Activated CD8-positive, alpha-beta memory T cell treated with anti-CD3 and anti-CD28 coated beads, Interleukin-2, amount 50 U/mL, for 1 hour (primary cell): ENCODE results near the gene LDLRAP1.

Experiments
- DNase-seq: peaks from one replicate; pipeline ENCODE4 v3.0.0-alpha.2; 2020; ENCODE audit errors: extremely low read depth

Gene LDLRAP1

GRCh38 chr1:25562101-25562927 is 18.9 kb downstream of the LDLRAP1 start:
- DNase-seq, result peak; percentile 91

GRCh38 chr1:25562928-25563283 is 19.5 kb downstream of the LDLRAP1 start:
- no peak for DNase-seq

GRCh38 chr1:25563330-25564215 is 20.2 kb downstream of the LDLRAP1 start:
- DNase-seq, result no peak

DNA sequence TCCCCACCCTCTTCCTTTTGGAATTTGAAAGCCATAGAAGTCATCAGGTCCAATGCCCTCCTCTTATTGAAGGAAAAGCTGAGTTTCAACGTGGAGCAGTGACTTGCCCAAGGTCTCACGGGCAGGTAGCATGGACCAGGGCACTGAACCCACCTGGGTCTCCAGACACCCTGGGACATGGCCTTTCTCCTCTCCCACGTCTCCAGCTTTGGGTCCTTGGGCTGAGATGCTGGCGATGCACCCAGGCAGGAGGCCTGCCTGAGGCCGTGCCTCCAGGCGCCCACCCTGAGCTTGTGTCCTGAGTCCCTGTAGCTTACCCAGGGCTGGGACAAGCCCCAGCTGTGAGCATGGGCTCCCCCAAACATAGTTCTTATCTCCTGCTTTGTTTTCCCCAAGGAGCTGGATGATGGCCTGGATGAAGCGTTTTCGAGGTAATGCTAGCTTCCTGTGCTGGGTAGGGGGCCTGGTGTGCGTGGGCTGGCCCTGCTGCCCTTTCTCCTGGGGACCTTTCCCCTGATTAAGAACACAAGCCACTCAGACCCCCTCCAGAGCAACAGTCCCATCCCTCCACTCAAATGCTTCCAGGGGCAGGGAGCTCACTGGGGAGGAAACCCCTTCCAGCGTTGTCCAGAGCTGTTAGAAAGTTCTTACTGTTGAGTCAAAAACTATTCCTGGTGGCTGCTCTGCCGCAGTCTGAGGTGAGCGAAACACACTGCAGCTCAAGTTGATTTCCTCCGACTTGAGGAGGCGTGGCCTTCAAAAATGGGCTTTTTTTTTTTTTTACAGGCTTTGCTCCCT is 21.6 kb downstream of the LDLRAP1 start:
- no peak for DNase-seq

DNA sequence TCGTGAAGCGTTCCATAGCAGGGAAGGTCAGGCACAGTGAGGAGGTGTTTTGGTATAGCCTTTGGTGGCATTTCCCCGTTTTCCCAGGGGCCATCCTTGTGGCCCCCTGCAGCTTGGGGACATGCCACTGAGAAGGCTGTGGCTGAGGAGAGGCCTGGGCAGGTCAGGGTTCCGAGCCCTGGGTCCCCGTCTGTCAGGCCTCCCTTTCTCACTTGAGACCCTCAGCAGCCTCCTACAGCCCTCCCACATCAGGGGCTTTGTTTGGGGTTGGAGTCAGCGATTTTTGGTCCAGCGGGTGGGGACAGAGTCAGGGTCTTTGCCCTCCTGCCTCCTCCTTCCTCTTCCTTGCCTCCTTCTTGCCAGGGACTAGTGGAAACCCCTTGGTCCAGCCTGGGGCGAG is 22.2 kb downstream of the LDLRAP1 start:
- no peak for DNase-seq

DNA sequence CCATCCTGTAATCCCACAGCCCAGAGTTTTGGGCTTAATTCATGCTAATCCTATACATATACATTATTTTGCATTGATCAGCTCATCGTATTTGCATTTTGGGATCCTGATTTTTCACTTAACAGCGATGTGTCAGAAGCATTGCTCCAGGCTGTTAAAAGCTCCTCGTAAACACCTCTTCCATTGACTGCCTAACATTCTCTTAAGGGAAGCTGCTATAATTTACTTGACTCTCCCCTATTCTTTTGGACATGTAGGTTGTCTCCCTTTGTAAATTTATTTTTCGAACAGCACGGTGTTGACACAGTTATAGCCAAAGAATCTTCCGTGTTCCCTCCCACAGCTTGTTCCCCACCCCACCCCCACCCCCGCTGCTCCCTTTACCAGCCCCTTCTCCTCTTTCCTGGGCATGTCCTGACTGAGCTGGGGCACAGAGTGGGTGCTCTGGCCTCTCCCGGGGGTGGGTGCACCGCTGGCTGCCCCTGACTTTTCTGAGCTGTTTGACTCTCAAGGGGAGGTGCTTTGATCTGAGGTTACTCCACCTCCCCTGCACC is 22.8 kb downstream of the LDLRAP1 start:
- DNase-seq, result no peak

GRCh38 chr1:25566730-25567341 is 23.4 kb downstream of the LDLRAP1 start:
- peak; percentile 36 for DNase-seq

DNA sequence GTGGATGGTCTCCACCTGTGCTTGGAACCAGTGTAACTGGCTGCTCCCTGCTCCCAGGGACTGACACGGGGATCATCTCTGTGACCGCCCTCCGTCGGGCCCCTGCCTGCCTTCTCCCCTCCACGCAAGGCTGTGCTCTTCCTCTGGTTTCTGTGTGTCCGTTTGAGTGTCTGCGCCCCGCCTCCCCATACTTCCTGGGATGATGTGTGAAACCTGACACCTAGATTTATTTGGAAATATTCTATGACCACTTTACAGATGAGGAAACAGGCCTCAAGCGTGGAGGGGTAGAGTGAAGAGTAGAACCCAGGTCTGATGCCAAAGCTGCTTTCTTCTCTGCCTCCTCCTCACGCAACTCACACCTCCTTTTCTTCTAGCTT is 24.3 kb downstream of the LDLRAP1 start:
- no peak for DNase-seq

GRCh38 chr1:25568090-25568833 is 24.9 kb downstream of the LDLRAP1 start:
- no peak for DNase-seq

GRCh38 chr1:25568834-25569596 is 25.6 kb downstream of the LDLRAP1 start:
- DNase-seq, result no peak

DNA sequence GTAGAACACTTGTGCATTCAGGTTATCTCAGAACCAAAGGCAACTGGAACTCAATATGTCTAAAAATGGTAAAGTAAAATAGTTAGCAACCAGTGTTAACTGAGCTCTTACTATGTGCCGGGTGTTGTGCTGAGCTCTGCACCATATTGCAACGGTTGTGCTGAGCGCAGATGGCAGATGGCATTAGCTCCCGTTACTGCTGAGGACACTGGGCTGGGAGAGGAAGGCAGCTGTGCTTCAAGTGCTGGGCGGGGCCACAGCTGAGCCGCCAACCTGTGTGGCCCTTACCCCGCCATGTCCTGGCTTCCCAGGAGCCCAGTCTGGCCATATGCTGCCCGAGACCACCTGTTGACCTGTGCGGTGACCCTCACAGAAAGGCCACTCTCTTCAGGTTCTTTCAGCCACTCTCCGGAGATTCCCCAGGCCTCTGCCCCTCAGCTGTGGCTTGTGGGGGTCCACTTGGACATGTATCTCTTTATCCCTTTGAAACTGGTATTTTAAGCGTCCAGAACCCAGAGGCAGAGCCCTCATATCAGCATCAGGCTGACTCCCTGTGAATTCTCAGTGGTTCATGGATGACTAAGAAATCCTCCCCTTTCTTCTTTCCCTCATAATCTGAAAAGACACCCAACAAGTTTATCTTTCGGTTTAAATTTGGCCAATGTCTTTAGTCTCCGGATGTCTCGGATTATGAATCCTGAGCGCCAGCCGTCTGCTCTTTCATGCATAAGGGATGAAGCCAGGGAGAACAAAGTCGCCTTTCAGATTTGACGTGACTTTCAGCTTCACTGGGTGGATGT is 26.4 kb downstream of the LDLRAP1 start:
- DNase-seq, result no peak

DNA sequence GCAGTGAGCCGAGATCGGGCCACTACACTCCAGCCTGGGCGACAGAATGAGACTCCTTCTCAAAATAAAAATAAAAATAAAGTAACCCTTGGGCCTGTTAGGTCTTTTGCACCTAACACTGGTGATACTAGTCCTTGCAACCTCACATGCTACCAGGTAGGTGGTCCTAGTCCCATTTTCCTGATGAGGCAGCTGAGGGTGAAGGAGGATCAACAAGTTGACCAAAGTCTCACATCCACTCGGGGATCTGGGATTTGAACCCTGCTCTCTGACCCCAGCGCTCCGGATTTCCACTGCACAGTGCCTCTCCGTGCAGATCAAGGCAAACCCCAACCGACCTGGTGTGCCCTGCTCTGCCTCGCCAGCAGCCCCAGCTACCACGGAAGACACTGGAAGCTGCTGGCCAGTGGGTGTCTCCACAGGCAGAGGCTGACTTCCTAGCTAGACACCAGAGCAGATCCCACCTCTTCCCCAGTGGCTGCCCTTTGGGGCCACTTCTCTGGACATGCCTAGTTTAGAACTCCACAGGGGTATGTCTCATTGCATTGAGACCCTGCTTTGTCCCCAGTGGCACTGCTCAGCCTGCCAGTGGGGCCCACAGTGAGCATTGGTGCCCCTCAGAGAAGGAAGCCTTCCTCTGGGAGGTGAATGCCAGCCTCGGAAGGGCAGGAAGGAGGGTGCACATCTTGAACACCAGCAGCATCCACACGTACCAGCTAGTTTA is 27.6 kb downstream of the LDLRAP1 start:
- DNase-seq, result no peak

- no peak for DNase-seq
Observed at GRCh38 chr1:25571522-25571970, 28.1 kb downstream of the LDLRAP1 start.

- DNase-seq, result no peak
Observed at GRCh38 chr1:25572107-25572506, 28.7 kb downstream of the LDLRAP1 start.

DNA sequence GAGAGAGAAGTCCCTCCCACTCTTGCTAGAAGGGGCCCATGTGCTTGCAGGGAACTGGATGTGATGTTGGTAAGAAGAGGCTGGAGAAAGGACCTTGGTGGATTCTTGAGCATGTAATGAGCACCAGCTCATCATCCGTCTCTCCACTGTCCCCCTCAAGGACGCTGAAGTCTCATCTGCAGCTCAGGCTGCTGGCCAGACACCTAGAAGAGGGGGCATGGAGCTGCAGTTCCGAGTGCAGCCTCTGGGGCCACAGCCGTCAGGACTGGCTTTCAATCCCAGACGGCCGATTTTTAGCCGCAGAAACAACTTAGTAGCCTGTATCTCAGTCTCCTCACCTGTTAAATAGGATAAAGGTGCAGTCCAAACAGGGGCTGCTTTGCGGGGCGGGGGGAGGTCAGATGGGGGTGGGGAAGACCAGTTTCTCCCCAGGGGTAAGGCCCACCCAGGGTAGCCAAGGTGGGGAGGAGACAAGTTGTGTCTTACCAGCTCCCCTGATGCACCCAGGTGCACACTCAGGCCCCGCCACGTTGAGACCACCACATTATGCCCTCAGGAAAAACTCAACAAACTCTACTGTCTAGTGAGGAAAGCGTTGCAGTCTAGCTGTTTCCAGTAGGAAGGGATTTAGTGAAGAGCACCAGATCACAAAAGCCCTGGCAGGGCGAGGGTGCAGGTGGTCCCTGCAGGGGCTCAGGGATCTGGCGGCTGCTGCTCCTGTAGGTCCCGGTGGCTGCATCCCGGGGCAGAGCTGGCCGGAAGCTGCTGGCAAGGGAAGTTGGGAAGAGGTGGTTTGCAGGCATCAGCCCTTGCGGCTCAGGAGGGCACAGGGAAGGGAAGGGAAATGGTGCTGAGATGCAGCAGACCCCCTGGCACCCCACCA is 29.5 kb downstream of the LDLRAP1 start:
- no peak for DNase-seq

GRCh38 chr1:25573591-25573930 is 30.2 kb downstream of the LDLRAP1 start:
- DNase-seq, result no peak

DNA sequence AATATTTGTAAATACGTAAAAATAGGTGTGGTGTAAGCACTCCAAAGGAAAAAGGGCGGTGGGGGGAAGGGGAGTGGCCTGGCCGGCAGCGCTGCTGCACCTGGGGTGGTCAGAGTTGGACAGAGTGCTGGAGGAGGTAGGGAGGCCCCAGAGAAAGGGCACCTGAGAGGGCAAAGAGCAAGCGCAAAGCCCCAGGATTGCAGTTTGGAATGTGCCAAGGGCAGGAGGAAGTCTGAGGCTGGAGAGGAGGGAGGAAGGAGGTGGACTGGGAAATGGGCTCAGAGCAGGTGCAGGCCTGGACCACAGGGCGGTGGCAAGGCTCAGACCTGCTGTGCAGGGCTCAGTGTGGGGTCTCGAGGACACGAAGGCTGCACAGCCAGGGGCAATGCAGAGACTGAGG is 30.6 kb downstream of the LDLRAP1 start:
- no peak for DNase-seq
